HEK293 (cell line): ENCODE results near the gene ARHGAP22.

Experiments
- CTCF ChIA-PET: fragments of 350-600 bp; formaldehyde crosslinking; extraction: SDS; loops from one replicate; lab custom pipeline; 2021; ENCODE audit warnings: antibody characterized with exemption; lab: Yijun Ruan, JAX
- POLR2A ChIA-PET: fragments of 300-600 bp; formaldehyde crosslinking; extraction: SDS; loops from one replicate; lab custom pipeline; 2020; ENCODE audit warnings: antibody characterized with exemption, inconsistent platforms; lab: Yijun Ruan, JAX
- H3K27ac ChIP-seq: fragments of 200-500 bp; sonication (Bioruptor generic); 2 replicates; pipeline ENCODE4 v1.5.1; 2014; ENCODE audit warnings: low read depth, low read length, control low read depth, inconsistent platforms; ENCODE audit errors: extremely low read depth
- H3K36me3 ChIP-seq, 2 experiments: fragments of 200-500 bp in 1 of 2; sonication (Bioruptor generic) in 1 of 2; 1 replicate in 1 of 2; 2 replicates in 1 of 2; pipeline ENCODE4 v1.5.1; 2014 to 2017; ENCODE audit warnings: inconsistent platforms in 2 of 2, low read length in 2 of 2; ENCODE audit not compliant: control insufficient read depth in 2 of 2, insufficient read depth in 1 of 2
- H3K4me1 ChIP-seq: fragments of 200-500 bp; sonication (Bioruptor generic); 2 replicates; pipeline ENCODE4 v1.5.1; 2014; ENCODE audit warnings: mild to moderate bottlenecking, low read length, inconsistent platforms; ENCODE audit not compliant: control insufficient read depth, insufficient read depth
- H3K4me3 ChIP-seq: 2 replicates; pipeline ENCODE4 v1.5.1; 2011; ENCODE audit warnings: low read depth, mild to moderate bottlenecking, control low read depth, low read length, moderate library complexity
- H3K9me3 ChIP-seq: fragments of 200-500 bp; sonication (Bioruptor generic); 2 replicates; pipeline ENCODE4 v1.5.1; 2014; ENCODE audit warnings: low read depth, low read length, inconsistent platforms; ENCODE audit not compliant: control insufficient read depth, insufficient read depth
- GLI4 ChIP-seq: fragments of 450-650 bp; formaldehyde crosslinking; IDR thresholded peaks from 2 replicates; pipeline ENCODE4 v1.5.1; 2016; ENCODE audit warnings: missing biosample characterization, missing genetic modification characterization
- HOXC10 ChIP-seq: sonication (generic); formaldehyde crosslinking; IDR thresholded peaks from 2 replicates; pipeline ENCODE4 v1.8.1; 2023; ENCODE audit warnings: mild to moderate bottlenecking, missing genetic modification reagents
- KLF10 ChIP-seq: fragments of 450-650 bp; IDR thresholded peaks from 2 replicates; pipeline ENCODE4 v1.5.1; 2018; ENCODE audit warnings: missing biosample characterization, mild to moderate bottlenecking, missing genetic modification characterization
- KLF17 ChIP-seq: fragments of 450-650 bp; formaldehyde crosslinking; IDR thresholded peaks from 2 replicates; pipeline ENCODE4 v1.5.1; 2016; ENCODE audit warnings: missing biosample characterization, missing genetic modification characterization
- MEIS1 ChIP-seq: sonication (generic); formaldehyde crosslinking; IDR thresholded peaks from 2 replicates; pipeline ENCODE4 v1.8.1; 2022; ENCODE audit warnings: missing genetic modification reagents, mild to moderate bottlenecking, borderline replicate concordance
- OVOL3 ChIP-seq: fragments of 450-650 bp; formaldehyde crosslinking; IDR thresholded peaks from 2 replicates; pipeline ENCODE4 v1.5.1; 2016; ENCODE audit warnings: missing biosample characterization, missing genetic modification characterization
- PRDM6 ChIP-seq: fragments of 450-650 bp; formaldehyde crosslinking; IDR thresholded peaks from 2 replicates; pipeline ENCODE4 v1.5.1; 2017; ENCODE audit warnings: missing biosample characterization, missing genetic modification characterization
- RBAK ChIP-seq: fragments of 450-650 bp; formaldehyde crosslinking; IDR thresholded peaks from 2 replicates; pipeline ENCODE4 v1.5.1; 2016; ENCODE audit warnings: missing biosample characterization, missing genetic modification characterization
- SALL2 ChIP-seq: fragments of 450-650 bp; formaldehyde crosslinking; IDR thresholded peaks from 2 replicates; pipeline ENCODE4 v1.5.0; 2017; ENCODE audit warnings: missing biosample characterization, mild to moderate bottlenecking, missing genetic modification characterization, borderline replicate concordance
- SP2 ChIP-seq: fragments of 450-650 bp; formaldehyde crosslinking; IDR thresholded peaks from 2 replicates; pipeline ENCODE4 v1.5.1; 2016; ENCODE audit warnings: missing biosample characterization, missing genetic modification characterization
- TRIM28 ChIP-seq: IDR thresholded peaks from 2 replicates; pipeline ENCODE4 v1.6.1; 2011; ENCODE audit warnings: low read length, control low read depth, borderline replicate concordance
- ZBTB1 ChIP-seq: fragments of 450-650 bp; formaldehyde crosslinking; IDR thresholded peaks from 2 replicates; pipeline ENCODE4 v1.5.1; 2016; ENCODE audit warnings: missing biosample characterization, missing genetic modification characterization
- ZBTB17 ChIP-seq: fragments of 450-650 bp; formaldehyde crosslinking; IDR thresholded peaks from 2 replicates; pipeline ENCODE4 v1.5.1; 2016; ENCODE audit warnings: missing biosample characterization, missing genetic modification characterization
- ZBTB48 ChIP-seq: fragments of 450-650 bp; formaldehyde crosslinking; IDR thresholded peaks from 2 replicates; pipeline ENCODE4 v1.5.1; 2016; ENCODE audit warnings: missing biosample characterization, missing genetic modification characterization
- ZBTB8A ChIP-seq: fragments of 450-650 bp; formaldehyde crosslinking; IDR thresholded peaks from 2 replicates; pipeline ENCODE4 v1.5.1; 2016; ENCODE audit warnings: missing biosample characterization, missing genetic modification characterization
- ZNF19 ChIP-seq: fragments of 450-650 bp; formaldehyde crosslinking; IDR thresholded peaks from 2 replicates; pipeline ENCODE4; 2016; ENCODE audit warnings: missing biosample characterization, missing genetic modification characterization, low read depth
- ZNF223 ChIP-seq: fragments of 450-650 bp; formaldehyde crosslinking; IDR thresholded peaks from 2 replicates; pipeline ENCODE4 v1.5.1; 2016; ENCODE audit warnings: missing biosample characterization, missing genetic modification characterization
- ZNF266 ChIP-seq: fragments of 450-650 bp; formaldehyde crosslinking; IDR thresholded peaks from 2 replicates; pipeline ENCODE4 v1.5.1; 2016; ENCODE audit warnings: missing biosample characterization, missing genetic modification characterization, low read depth
- ZNF280C ChIP-seq: fragments of 450-650 bp; formaldehyde crosslinking; IDR thresholded peaks from 2 replicates; pipeline ENCODE4 v1.5.1; 2016; ENCODE audit warnings: missing biosample characterization, missing genetic modification characterization
- ZNF335 ChIP-seq: fragments of 450-650 bp; formaldehyde crosslinking; conservative IDR thresholded peaks from 2 replicates; pipeline ENCODE4 v1.5.1; 2016; ENCODE audit warnings: missing biosample characterization, missing genetic modification characterization
- ZNF366 ChIP-seq: fragments of 450-650 bp; formaldehyde crosslinking; conservative IDR thresholded peaks from 2 replicates; pipeline ENCODE4 v1.5.1; 2016; ENCODE audit warnings: missing biosample characterization, missing genetic modification characterization
- ZNF391 ChIP-seq: fragments of 450-650 bp; formaldehyde crosslinking; IDR thresholded peaks from 2 replicates; pipeline ENCODE4 v1.5.1; 2016; ENCODE audit warnings: low read depth, missing biosample characterization, missing genetic modification characterization, borderline replicate concordance
- ZNF416 ChIP-seq: fragments of 450-650 bp; formaldehyde crosslinking; IDR thresholded peaks from 2 replicates; pipeline ENCODE4 v1.5.1; 2016; ENCODE audit warnings: missing biosample characterization, missing genetic modification characterization
- ZNF473 ChIP-seq: fragments of 450-650 bp; formaldehyde crosslinking; IDR thresholded peaks from 2 replicates; pipeline ENCODE4 v1.5.1; 2017; ENCODE audit warnings: missing biosample characterization, missing genetic modification characterization
- ZNF529 ChIP-seq: fragments of 450-650 bp; formaldehyde crosslinking; IDR thresholded peaks from 2 replicates; pipeline ENCODE4 v1.5.1; 2017; ENCODE audit warnings: missing genetic modification characterization, missing biosample characterization; ENCODE audit not compliant: insufficient replicate concordance
- ZNF548 ChIP-seq: fragments of 450-650 bp; formaldehyde crosslinking; IDR thresholded peaks from 2 replicates; pipeline ENCODE4 v1.5.1; 2016; ENCODE audit warnings: missing biosample characterization, missing genetic modification characterization
- ZNF645 ChIP-seq: fragments of 450-650 bp; formaldehyde crosslinking; IDR thresholded peaks from 2 replicates; pipeline ENCODE4; 2016; ENCODE audit warnings: missing biosample characterization, missing genetic modification characterization
- ZNF664 ChIP-seq: fragments of 450-650 bp; formaldehyde crosslinking; IDR thresholded peaks from 2 replicates; pipeline ENCODE4 v1.5.1; 2016; ENCODE audit warnings: missing biosample characterization, missing genetic modification characterization
- ZNF776 ChIP-seq: fragments of 450-650 bp; formaldehyde crosslinking; IDR thresholded peaks from 2 replicates; pipeline ENCODE4 v1.5.0; 2017; ENCODE audit warnings: missing biosample characterization, missing genetic modification characterization, borderline replicate concordance
- ZNF843 ChIP-seq: fragments of 450-650 bp; formaldehyde crosslinking; IDR thresholded peaks from 2 replicates; pipeline ENCODE4 v1.5.1; 2016; ENCODE audit warnings: missing biosample characterization, missing genetic modification characterization

Gene ARHGAP22

GRCh38 chr10:48529331-48529730, 75.5 kb downstream of the ARHGAP22 start (continued):
- TF ChIP-seq ZNF416 (tag by site-specific recombination): no peak

DNA sequence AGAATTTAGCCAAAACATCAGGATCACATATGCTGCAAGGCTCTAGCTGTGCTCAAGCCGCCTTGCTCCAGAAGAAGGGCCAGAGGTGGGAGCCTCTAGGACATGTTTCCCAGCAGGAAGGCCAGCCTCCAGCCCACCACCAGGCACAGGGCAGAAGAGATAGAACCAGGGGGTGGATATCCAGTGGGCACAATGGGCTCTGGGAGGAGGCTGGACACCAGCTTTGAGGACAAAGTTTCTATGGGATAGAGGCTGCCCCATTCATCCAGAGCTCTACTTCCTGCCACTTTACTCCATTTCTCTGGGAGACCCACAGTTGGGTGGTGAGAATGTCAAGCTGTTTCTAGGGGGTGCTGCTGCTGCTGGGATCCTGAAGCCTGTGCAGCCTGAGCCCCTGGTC, 77.1 kb downstream of the ARHGAP22 start:
- no peak for TF ChIP-seq RBAK (tag by site-specific recombination)
- TF ChIP-seq ZNF335: no peak
- no peak for TF ChIP-seq ZNF548 (tag by site-specific recombination)
- no peak for TF ChIP-seq SP2
- TF ChIP-seq ZNF223 (tag by site-specific recombination): no peak
- no peak for TF ChIP-seq ZBTB8A (tag by site-specific recombination)
- no peak for TF ChIP-seq ZNF391 (tag by site-specific recombination)
- no peak for TF ChIP-seq TRIM28
- no peak for TF ChIP-seq ZBTB48 (tag by site-specific recombination)
- TF ChIP-seq ZNF843 (tag by site-specific recombination): no peak
- no peak for TF ChIP-seq ZBTB1 (tag by site-specific recombination)
- TF ChIP-seq ZNF266 (tag by site-specific recombination): no peak
- no peak for TF ChIP-seq ZNF280C (tag by site-specific recombination)
- no peak for TF ChIP-seq ZNF19 (tag by site-specific recombination)
- TF ChIP-seq PRDM6 (tag by site-specific recombination): no peak
- TF ChIP-seq MEIS1: no peak
- TF ChIP-seq KLF17 (tag by site-specific recombination): no peak
- no peak overlapping the region for H3K4me3 ChIP-seq
- no peaks in the 10 kb centered on the region for H3K9me3 ChIP-seq
- no peak overlapping the region for H3K27ac ChIP-seq
- CTCF ChIA-PET: interaction anchor here (0.6 to 0.9 kb wide), 2 partner anchors 16 to 86 kb away, joined by 3 read pairs; no protein-coding TSS in a partner anchor
- no peaks in the 10 kb centered on the region for H3K36me3 ChIP-seq
- H3K4me1 ChIP-seq: no peaks in the 10 kb centered on the region
- POLR2A ChIA-PET: no interaction called here

GRCh38 chr10:48526846-48527505, 77.9 kb downstream of the ARHGAP22 start:
- no peak overlapping the region for H3K4me3 ChIP-seq
- H3K27ac ChIP-seq: no peak overlapping the region
- H3K36me3 ChIP-seq: no peaks in the 10 kb centered on the region
- H3K4me1 ChIP-seq: no peaks in the 10 kb centered on the region
- POLR2A ChIA-PET: interaction anchor here (1.1 kb wide), 1 partner anchor 16 kb away, joined by 3 read pairs; no protein-coding TSS in a partner anchor
- no peaks in the 10 kb centered on the region for H3K9me3 ChIP-seq
- CTCF ChIA-PET: interaction anchor here (1.0 kb wide), 1 partner anchor 16 kb away, joined by 5 read pairs; no protein-coding TSS in a partner anchor
- TF ChIP-seq ZBTB17 (tag by site-specific recombination): peak; percentile 71
- no peak for TF ChIP-seq MEIS1
- TF ChIP-seq ZNF645: no peak
- peak; percentile 93 for TF ChIP-seq ZNF366
- no peak for TF ChIP-seq SALL2 (tag by site-specific recombination)
- TF ChIP-seq ZNF664 (tag by site-specific recombination): no peak
- TF ChIP-seq TRIM28: no peak
- TF ChIP-seq KLF10: no peak
- TF ChIP-seq ZNF776 (tag by site-specific recombination): no peak
- TF ChIP-seq HOXC10 (CRISPR knock-in tag): no peak
- TF ChIP-seq OVOL3: no peak
- no peak for TF ChIP-seq ZNF529 (tag by site-specific recombination)
- no peak for TF ChIP-seq ZNF473 (tag by site-specific recombination)
- 0 out of 2 replicates have a peak, but pooled peaks have one; percentile 31 for TF ChIP-seq GLI4 (tag by site-specific recombination)
